Hepatocyte (in vitro differentiated cells): ENCODE measurements around the gene EIF4B. TPM values are rescaled to one million over a fixed set of nuclear protein-coding genes. Genes with fewer than 3 reads are reported as not detected.

Experiments used
- DNase-seq: peaks from one replicate; pipeline ENCODE4 v3.0.0-alpha.2; 2016; ENCODE audit warnings: low spot score
- H2AFZ ChIP-seq: fragments of 200-600 bp; sonication (generic); 2 replicates; pipeline ENCODE4 v1.6.0; 2016; ENCODE audit warnings: antibody characterized with exemption, mild to moderate bottlenecking
- H3K27ac ChIP-seq: fragments of 200-600 bp; sonication (generic); 2 replicates; pipeline ENCODE4 v1.5.1; 2016; ENCODE audit warnings: mild to moderate bottlenecking
- H3K27me3 ChIP-seq: fragments of 200-600 bp; sonication (generic); 2 replicates; pipeline ENCODE4 v1.6.1; 2016
- H3K36me3 ChIP-seq: fragments of 200-600 bp; sonication (generic); replicated peaks from 2 replicates; pipeline ENCODE4 v1.5.1; 2016; ENCODE audit warnings: low read depth; ENCODE audit not compliant: insufficient read depth
- H3K4me1 ChIP-seq: fragments of 200-600 bp; sonication (generic); 2 replicates; pipeline ENCODE4 v1.5.1; 2016; ENCODE audit warnings: mild to moderate bottlenecking, moderate library complexity; ENCODE audit not compliant: insufficient read depth
- H3K4me2 ChIP-seq: fragments of 200-600 bp; sonication (generic); 2 replicates; pipeline ENCODE4 v1.6.0; 2016
- H3K4me3 ChIP-seq: fragments of 200-600 bp; sonication (generic); 2 replicates; pipeline ENCODE4 v1.5.1; 2016; ENCODE audit warnings: mild to moderate bottlenecking
- H3K79me2 ChIP-seq: fragments of 200-600 bp; sonication (generic); 2 replicates; pipeline ENCODE4 v1.6.0; 2017; ENCODE audit warnings: mild to moderate bottlenecking
- H3K9me2 ChIP-seq: fragments of 200-600 bp; sonication (generic); replicated peaks from 2 replicates; pipeline ENCODE4 v1.6.0; 2017; ENCODE audit warnings: mild to moderate bottlenecking; ENCODE audit not compliant: insufficient read depth
- H3K9me3 ChIP-seq: fragments of 200-600 bp; sonication (generic); 2 replicates; pipeline ENCODE4 v1.5.1; 2016; ENCODE audit warnings: low read depth, mild to moderate bottlenecking
- H4K20me1 ChIP-seq: fragments of 200-600 bp; sonication (generic); 2 replicates; pipeline ENCODE4 v1.6.0; 2016; ENCODE audit warnings: mild to moderate bottlenecking; ENCODE audit not compliant: insufficient read depth, poor library complexity, severe bottlenecking
- EZH2 ChIP-seq: fragments of 200-600 bp; sonication (generic); IDR thresholded peaks from 2 replicates; pipeline ENCODE4 v1.6.1; 2016; ENCODE audit warnings: antibody characterized with exemption, mild to moderate bottlenecking, borderline replicate concordance
- EZH2phosphoT487 ChIP-seq: fragments of 200-600 bp; sonication (generic); IDR thresholded peaks from one replicate; pipeline ENCODE4 v1.6.1; 2018; ENCODE audit warnings: antibody characterized with exemption, mild to moderate bottlenecking, low read depth, moderate library complexity; ENCODE audit not compliant: unreplicated experiment, severe bottlenecking
- WGBS: methylation state at CpG from one replicate; pipeline ENCODE4 v1.1.6; 2016; ENCODE audit warnings: low lambda C conversion rate; ENCODE audit errors: missing lambda C conversion rate; 5-methylcytosine and 5-hydroxymethylcytosine counted together
- polyA plus RNA-seq: library from polyadenylated mRNA; unstranded; fragments of >200 nt; fragmentation: Nextera tagmentation; extraction: Ambion mirVana; gene quantifications from 2 replicates; pipeline ENCODE4 v1.2.1, GENCODE V29; 2016
- total RNA-seq: library from RNA; depleted of rRNA; stranded (reverse); fragments of >200 nt; gene quantifications from 2 replicates; pipeline ENCODE4 v1.2.3, GENCODE V29; 2014
- TF ChIP-seq, protein P1 (sequence below): fragments of 200-600 bp; sonication (generic); IDR thresholded peaks from 2 replicates; pipeline ENCODE4 v1.5.1; 2016; ENCODE audit warnings: antibody characterized with exemption, mild to moderate bottlenecking; ENCODE audit not compliant: poor library complexity

The EIF4B gene
- total and polyA plus RNA-seq, 2 experiments from 2014 or later, result 53.5 to 435 TPM

DNA sequence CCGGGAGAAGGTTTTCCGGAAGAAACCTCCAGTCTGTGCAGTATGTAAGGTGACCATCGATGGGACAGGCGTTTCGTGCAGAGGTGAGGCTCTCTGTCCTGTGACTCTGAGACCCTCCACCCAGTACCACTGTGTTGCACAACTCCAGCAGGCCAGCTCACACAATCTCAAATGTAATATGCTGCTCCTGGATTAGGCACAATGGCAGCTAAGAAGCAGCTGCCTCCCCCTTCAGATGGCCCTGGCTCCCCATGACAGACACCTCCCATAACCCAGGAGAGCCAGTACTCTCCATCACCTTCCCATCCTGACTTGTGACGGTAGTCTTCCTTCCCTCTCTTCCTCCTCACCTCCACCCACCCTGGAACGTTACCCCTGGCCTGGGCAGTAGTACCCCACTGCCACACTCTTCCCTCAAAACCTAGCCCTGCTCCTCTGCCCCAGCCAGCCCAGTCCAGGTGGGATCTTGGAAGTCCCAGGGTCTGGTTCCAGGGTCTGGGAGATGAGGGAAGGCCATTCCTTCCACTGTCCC, 45.7 kb downstream of the EIF4B start:
- Histone ChIP-seq H3K4me1 (peaks cover 55% of the 10 kb centered on the region), H3K36me3 (no peaks in the 10 kb centered on the region), H3K9me3 (no peaks in the 10 kb centered on the region), H3K27me3 (no peaks in the 10 kb centered on the region), H2AFZ (no peak overlapping the region), H3K79me2 (peaks cover 30% of the 10 kb centered on the region), H3K9me2 (no peaks in the 10 kb centered on the region), H3K4me3 (no peak overlapping the region), H3K27ac (peak overlapping the region; percentile 99), H4K20me1 (no peaks in the 10 kb centered on the region), H3K4me2 (peak overlapping the region; percentile 83)
- WGBS, result 89% methylated on average over 7 of the region's 7 CpGs
- TF ChIP-seq, protein P1, sequence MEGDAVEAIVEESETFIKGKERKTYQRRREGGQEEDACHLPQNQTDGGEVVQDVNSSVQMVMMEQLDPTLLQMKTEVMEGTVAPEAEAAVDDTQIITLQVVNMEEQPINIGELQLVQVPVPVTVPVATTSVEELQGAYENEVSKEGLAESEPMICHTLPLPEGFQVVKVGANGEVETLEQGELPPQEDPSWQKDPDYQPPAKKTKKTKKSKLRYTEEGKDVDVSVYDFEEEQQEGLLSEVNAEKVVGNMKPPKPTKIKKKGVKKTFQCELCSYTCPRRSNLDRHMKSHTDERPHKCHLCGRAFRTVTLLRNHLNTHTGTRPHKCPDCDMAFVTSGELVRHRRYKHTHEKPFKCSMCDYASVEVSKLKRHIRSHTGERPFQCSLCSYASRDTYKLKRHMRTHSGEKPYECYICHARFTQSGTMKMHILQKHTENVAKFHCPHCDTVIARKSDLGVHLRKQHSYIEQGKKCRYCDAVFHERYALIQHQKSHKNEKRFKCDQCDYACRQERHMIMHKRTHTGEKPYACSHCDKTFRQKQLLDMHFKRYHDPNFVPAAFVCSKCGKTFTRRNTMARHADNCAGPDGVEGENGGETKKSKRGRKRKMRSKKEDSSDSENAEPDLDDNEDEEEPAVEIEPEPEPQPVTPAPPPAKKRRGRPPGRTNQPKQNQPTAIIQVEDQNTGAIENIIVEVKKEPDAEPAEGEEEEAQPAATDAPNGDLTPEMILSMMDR, result no peak
- TF ChIP-seq EZH2phosphoT487 (no peak), EZH2 (no peak)
- DNase-seq, result no peak

DNA sequence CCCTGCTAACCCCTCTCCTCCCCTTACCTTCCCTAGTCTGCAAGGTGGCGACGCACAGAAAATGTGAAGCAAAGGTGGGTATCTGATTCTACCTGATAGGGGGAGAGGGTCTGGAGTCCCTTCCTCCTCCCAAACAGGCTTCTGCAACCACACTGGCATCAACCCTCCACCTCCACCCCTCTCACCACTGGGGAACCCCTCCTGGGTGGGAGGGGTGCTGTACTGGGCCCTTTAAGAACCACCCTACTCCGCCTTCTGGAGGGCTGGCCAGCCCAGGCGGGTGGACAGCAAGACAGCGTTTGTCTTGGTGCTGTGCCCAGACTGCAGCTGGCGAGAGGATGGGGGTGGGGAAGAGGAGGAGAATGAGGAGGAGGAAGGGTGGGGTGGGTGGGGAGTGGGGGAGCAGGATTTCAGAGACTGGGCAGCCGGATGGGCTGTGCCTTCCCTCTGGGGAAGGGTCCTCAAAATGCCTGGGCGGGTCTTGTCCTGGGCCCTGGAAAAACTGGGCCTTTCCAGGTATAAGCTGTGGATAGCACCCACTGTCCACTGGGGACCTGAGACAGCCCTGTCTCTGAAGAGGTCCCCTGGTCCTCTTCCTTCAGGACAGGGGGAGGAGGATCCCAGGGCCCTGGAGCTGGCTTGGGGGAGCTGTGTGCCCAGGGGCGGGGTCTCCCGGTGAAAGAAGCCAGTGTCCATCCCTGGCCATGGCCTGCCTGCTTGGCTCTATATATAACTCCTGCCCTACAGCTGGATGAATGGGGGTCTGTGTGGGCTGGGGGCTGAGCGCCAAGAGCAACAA, 46.4 kb downstream of the EIF4B start:
- H3K9me2 ChIP-seq, result no peaks in the 10 kb centered on the region
- no peaks in the 10 kb centered on the region for H3K27me3 ChIP-seq
- 69% methylated on average over 9 of the region's 11 CpGs for WGBS
- no peaks in the 10 kb centered on the region for H3K9me3 ChIP-seq
- peaks cover 30% of the 10 kb centered on the region for H3K79me2 ChIP-seq
- H4K20me1 ChIP-seq, result no peaks in the 10 kb centered on the region
- H2AFZ ChIP-seq, result no peak overlapping the region
- peak overlapping the region; percentile 99 for H3K27ac ChIP-seq
- DNase-seq, result peak; percentile 65
- H3K4me3 ChIP-seq, result no peak overlapping the region
- H3K4me2 ChIP-seq, result peak overlapping the region; percentile 83
- peaks cover 55% of the 10 kb centered on the region for H3K4me1 ChIP-seq
- no peaks in the 10 kb centered on the region for H3K36me3 ChIP-seq
- TF ChIP-seq EZH2, result no peak
- no peak for TF ChIP-seq EZH2phosphoT487
- TF ChIP-seq, protein P1, result no peak

DNA sequence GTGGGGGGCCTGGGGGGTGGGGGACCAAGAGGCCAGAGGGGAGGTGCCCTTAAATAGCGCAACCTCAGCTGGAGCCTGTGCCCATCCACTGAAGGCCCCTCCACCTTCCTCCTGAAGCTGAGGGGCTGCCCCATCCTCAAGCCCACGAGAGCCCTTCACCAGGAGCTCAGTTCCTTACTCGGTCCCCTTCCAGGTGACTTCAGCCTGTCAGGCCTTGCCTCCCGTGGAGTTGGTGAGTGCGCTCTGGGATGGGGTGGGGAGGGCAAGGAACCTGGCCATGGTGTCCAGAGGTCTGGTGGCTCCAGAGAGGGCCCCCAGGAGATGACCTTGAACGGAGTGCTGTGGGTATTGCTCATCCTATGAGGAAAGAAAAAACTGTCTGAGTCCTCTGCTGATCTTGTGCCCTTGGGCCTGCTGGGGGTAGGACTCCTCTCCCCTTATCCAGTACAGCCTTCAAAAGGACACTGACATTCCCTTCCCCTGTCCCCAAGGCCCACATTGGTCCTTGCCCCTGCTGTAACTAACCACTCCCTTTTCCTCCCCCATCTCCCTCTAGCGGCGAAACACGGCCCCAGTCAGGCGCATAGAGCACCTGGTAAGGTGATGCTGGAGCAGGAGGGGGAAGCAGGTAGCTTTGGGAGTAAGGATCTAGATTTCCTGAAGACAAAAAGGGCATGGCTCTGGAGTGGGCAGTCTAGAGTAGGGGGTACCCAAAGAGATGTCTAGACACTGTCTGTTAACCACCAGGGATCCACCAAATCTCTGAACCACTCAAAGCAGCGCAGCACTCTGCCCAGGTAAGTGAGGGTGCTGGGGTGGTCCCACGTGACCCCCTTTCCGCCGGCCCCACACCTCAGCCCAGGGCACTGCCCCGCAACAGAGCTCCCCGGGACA, 47.2 kb downstream of the EIF4B start:
- no peaks in the 10 kb centered on the region for H4K20me1 ChIP-seq
- H3K27me3 ChIP-seq, result no peaks in the 10 kb centered on the region
- H3K4me3 ChIP-seq, result peak overlapping the region; percentile 35
- peak; percentile 86 for DNase-seq
- no peaks in the 10 kb centered on the region for H3K9me3 ChIP-seq
- no peak overlapping the region for H2AFZ ChIP-seq
- H3K36me3 ChIP-seq, result no peaks in the 10 kb centered on the region
- H3K27ac ChIP-seq, result peak overlapping the region; percentile 99
- 54% methylated on average over 11 of the region's 16 CpGs for WGBS
- H3K4me1 ChIP-seq, result peaks cover 49% of the 10 kb centered on the region
- H3K9me2 ChIP-seq, result no peaks in the 10 kb centered on the region
- H3K4me2 ChIP-seq, result peak overlapping the region; percentile 83
- H3K79me2 ChIP-seq, result peaks cover 30% of the 10 kb centered on the region
- no peak for TF ChIP-seq EZH2
- TF ChIP-seq, protein P1, result peak; percentile 62
